ENCODE data around the gene CRACR2B.

CRACR2B gene

DNA sequence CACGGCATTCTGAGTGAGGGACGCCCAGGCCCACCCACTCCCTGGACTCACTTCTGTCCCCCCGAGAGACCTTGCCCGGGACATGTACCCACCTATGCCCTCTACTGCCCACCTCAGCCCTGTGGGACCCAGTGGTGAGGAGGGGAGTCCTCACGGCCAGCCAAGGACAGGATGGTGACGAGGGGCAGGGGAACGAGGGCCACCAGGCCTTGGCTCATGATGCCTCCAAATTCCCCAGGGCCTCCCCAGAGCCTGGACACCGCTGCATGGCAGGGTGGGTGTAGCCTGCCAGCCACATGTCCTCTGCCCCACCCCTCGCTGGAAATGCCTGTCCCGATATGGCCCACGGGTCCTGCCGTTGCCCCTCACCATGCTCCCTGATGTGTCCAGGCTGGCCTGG is 41.1 kb downstream of the CRACR2B start:
- no peak for DNase-seq (ENCODE audit: low spot score)

DNA sequence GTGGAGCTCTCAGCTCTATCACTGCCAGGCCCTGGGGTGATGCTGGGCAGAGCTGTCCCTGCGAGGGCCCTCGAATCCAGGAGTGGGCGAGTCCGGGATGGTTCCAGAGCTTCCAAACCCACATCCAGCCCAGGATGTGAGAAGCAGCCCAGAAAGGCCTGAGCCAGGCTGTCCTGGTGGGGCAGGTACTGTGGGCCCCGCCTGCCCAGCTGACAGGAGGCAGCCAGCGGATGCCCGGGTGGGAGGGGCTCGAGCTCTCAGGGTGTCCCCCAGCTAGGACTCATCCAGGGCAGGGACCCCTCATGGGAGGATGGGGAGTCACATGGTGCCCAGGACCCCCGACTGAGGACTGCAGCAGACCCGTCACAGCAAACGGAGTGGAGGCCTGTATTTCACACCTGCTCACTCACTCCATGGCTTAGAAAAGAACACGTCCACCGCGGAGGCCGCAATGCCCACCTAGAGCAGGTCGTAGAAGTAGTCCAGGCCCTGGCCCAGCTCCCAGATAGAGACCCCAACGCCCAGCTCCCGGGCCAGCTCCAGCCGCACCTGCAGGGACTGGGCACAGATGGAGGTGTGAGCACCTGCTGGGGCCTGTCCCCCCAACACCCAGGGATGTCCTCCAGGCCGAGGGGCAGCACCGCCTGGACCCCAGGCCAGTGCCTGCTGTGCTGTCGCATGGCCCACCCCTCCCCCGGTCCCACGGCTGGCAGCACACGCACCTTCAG is 41.8 kb downstream of the CRACR2B start:
- no peak for DNase-seq (ENCODE audit: low spot score)

DNA sequence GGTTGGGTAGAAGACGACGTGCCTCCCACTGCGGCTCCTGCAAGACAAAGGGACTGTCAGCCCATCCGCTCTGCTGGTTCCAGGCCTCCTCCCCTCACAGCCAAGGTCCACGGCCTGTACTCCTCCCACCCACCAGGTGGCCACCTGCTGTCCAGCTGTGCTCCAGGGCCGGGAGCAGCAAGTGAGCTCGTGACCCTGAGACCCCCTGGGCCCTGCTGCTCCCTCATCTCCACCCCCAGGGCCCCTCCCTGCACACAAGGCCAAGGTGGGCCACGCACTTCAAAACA is 42.4 kb downstream of the CRACR2B start:
- no peak for DNase-seq (ENCODE audit: low spot score)

DNA sequence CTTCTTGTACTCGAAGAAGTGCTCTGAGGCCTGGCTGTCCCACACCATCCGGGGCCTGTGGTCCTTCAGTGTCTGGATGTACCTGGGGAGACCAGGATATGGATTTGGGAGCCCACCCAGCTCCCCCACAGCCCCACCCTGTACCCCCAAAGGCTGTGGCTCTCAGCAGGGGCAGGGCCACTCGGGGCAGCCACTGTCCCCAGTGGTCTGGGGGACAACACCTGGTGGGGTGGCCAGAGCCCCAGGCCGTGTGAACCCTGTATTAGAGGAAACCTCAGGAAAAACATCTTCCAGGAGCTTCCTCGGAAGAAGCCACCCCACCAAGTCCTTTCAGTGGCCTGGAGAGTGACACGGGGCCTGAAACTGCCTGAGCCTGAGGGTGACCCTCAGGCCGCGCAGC is 42.7 kb downstream of the CRACR2B start:
- no peak for DNase-seq (ENCODE audit: low spot score)

DNA sequence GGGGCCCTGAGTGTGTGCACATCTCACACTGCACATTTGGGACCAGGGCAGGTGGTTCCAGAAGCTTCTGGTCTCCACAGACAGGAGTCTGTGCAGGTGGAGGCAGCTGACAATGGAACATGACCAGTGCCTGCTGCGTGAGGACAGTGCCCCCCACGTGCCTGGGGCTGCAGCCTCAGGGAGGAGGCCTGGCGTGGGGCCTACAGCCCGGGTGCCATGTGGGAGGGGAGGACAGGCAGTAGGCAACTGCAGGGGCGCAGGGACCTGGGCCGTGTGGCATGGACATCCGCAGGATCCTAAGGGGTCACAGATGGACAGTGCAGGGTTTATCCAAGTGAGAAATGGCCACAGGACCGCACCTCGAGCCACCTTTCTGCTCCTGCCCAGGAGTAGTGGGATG is 43.8 kb downstream of the CRACR2B start:
- DNase-seq (ENCODE audit: low spot score): no peak

DNA sequence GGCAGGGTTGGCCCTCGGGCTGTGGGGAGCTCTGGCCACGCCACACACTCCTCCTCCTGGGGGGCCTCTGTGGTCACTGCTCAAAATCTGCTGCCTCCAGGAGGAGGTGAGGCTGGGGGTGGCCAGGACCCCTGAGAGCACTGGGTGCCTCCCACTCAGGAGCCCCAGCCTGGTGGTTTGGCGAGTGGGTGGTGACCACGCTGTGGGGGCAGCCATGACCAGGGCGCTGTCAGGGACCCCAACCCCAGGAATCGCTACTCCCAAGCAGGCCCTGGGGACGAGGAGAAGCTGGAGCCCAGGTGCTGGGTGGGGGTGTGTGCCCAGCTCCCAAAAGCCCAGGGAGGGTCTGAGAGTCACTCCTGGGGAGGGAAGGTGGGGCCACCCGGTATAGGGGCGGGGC is 45.1 kb downstream of the CRACR2B start:
- no peak for DNase-seq (ENCODE audit: low spot score)

DNA sequence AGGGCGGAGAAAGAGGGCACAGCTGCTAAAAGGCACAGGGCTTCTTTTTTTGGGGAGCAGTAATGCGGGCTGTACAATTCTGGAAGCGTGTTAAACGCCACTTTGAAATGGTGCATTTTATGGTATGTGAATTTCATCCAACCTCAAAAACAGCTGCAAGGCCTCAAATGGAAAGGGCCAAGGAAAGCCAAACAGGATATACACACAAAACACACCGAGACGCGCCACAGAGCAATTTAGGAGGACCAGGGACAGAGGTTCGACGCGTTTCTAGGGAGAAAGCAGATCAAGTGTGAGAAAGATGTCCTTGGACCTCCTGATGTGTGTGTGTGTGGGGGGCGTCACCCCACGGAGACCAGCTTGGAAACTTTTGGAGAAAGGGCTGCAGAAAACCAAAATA is 46.0 kb downstream of the CRACR2B start:
- DNase-seq (ENCODE audit: low spot score): no peak

DNA sequence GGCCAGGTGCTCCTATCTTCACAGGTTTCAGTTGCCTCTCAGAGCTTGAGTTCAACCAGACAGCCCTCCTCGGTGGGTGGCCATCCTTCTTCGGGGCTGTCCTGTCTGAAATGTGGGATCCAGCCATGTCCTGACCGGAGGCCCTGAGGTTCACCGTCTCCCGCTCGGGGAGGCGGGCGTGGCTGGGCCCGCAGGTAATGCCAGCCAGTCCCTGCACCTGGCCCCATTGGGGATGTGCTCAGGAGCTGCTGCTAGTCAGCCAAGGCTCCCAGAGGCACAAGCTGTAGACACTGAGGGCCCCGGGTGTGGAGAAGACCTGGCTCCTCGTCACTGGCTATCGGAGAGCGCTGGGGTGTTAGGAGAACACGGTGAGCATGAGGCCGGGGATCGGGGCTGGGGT is 47.5 kb downstream of the CRACR2B start:
- no peak for DNase-seq (ENCODE audit: low spot score)

DNA sequence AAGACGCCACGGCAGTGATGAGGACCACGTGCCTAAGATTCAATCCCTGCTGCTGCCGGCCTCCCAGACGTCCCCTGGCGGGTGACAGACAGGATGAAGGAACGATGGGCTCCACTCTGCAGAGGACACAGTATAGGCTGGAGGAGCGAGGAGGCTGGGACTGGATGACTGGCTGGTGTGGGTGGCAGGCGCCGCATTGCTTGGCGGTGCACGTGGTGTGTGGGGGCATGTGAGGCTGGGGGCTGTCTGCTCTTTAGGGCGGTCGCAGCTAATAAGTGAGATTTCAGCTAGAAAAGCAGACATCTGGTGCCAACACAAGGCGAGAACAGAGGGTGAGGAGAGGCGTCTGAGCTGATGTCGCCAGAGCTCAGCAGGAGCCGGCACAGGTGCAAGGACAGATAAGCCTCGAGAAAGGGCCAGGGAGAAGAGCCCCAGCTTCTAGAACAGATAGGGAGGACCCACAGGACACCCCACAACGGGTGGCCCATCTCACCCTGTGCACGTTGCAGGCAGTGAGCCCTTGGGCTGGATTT is 48.1 kb downstream of the CRACR2B start:
- no peak for DNase-seq (ENCODE audit: low spot score)

DNA sequence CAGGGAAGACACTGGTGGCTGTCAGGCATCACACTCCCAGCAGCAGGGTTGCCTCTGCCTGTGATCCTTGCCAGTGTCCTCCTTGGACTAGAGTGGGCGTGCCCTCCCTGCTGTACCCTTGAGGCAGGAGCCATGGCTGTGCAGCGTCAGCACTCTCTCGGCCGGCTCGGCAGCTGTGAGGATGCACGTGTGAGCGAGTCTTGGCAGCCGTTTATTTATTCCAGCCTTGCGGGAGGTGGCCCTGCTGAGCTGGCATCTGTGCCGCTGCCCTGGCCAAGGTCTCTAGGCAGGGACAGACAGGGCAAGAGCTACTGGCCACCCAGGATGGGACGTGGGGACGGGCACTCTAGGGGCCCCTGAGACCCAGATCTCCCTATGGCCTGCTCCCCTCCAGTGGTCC is 48.8 kb downstream of the CRACR2B start:
- DNase-seq (ENCODE audit: low spot score): no peak

DNA sequence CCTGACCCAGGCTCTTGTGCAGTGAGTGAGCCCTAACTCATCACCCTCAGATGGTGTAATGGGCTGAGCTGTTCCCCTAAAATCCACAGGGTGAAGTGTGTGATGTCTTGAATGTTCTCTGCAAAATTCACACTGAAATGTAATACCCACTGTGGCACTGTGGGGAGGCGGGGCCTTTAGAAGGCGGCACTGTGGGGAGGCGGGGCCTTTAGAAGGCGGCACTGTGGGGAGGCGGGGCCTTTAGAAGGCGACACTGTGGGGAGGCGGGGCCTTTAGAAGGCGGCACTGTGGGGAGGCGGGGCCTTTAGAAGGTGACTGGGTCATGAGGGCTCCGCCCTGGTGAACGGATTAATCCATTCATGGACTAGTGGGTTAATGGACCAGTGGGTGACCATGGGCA is 49.8 kb downstream of the CRACR2B start:
- DNase-seq (ENCODE audit: low spot score): no peak

DNA sequence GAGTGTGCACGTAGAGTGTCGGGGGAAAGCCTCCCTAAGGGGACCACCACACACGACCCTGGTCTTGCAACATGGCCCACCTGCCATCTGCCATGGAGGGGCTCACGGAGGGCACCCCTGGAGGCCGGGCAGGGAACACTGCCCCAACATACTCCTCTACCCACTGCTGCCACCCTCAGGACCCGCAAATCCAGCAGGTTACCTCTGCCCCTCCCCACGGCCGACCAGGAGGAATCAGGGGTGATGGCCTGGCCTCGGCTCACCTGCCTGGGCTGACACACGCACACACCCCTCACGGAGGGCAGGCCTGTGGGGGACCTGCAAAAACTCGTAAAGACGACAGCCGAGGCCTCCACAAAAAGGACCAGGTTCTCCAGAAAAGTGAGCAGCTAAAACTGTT is 52.7 kb downstream of the CRACR2B start:
- DNase-seq (ENCODE audit: low spot score): no peak
